ENCODE results near the gene B4GALNT1. TPM values are rescaled to one million over a fixed set of nuclear protein-coding genes. Genes with fewer than 3 reads are reported as not detected.

The B4GALNT1 gene
- total and polyA plus RNA-seq, 2 of the 13 experiments (the other 11 are each of a cell fraction or from before 2014, with no cell fraction given), result 4.5 to 5.4 TPM

- TF ChIP-seq, protein P1, sequence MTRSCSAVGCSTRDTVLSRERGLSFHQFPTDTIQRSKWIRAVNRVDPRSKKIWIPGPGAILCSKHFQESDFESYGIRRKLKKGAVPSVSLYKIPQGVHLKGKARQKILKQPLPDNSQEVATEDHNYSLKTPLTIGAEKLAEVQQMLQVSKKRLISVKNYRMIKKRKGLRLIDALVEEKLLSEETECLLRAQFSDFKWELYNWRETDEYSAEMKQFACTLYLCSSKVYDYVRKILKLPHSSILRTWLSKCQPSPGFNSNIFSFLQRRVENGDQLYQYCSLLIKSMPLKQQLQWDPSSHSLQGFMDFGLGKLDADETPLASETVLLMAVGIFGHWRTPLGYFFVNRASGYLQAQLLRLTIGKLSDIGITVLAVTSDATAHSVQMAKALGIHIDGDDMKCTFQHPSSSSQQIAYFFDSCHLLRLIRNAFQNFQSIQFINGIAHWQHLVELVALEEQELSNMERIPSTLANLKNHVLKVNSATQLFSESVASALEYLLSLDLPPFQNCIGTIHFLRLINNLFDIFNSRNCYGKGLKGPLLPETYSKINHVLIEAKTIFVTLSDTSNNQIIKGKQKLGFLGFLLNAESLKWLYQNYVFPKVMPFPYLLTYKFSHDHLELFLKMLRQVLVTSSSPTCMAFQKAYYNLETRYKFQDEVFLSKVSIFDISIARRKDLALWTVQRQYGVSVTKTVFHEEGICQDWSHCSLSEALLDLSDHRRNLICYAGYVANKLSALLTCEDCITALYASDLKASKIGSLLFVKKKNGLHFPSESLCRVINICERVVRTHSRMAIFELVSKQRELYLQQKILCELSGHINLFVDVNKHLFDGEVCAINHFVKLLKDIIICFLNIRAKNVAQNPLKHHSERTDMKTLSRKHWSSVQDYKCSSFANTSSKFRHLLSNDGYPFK (CRISPR knock-in tag; IDR thresholded peaks at IDR 0.05; ENCODE audit: borderline replicate concordance), result peak; percentile 27; the same call in 1 of the 2 replicates
- no peak for TF ChIP-seq ZNF850 (CRISPR knock-in tag; conservative IDR thresholded peaks at IDR 0.05)
- TF ChIP-seq, protein P2, sequence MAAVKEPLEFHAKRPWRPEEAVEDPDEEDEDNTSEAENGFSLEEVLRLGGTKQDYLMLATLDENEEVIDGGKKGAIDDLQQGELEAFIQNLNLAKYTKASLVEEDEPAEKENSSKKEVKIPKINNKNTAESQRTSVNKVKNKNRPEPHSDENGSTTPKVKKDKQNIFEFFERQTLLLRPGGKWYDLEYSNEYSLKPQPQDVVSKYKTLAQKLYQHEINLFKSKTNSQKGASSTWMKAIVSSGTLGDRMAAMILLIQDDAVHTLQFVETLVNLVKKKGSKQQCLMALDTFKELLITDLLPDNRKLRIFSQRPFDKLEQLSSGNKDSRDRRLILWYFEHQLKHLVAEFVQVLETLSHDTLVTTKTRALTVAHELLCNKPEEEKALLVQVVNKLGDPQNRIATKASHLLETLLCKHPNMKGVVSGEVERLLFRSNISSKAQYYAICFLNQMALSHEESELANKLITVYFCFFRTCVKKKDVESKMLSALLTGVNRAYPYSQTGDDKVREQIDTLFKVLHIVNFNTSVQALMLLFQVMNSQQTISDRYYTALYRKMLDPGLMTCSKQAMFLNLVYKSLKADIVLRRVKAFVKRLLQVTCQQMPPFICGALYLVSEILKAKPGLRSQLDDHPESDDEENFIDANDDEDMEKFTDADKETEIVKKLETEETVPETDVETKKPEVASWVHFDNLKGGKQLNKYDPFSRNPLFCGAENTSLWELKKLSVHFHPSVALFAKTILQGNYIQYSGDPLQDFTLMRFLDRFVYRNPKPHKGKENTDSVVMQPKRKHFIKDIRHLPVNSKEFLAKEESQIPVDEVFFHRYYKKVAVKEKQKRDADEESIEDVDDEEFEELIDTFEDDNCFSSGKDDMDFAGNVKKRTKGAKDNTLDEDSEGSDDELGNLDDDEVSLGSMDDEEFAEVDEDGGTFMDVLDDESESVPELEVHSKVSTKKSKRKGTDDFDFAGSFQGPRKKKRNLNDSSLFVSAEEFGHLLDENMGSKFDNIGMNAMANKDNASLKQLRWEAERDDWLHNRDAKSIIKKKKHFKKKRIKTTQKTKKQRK (IDR thresholded peaks at IDR 0.05; ENCODE audit: low read length), result no peak
- peak; percentile 69 for TF ChIP-seq SRY (CRISPR knock-in tag; IDR thresholded peaks at IDR 0.05)
- TF ChIP-seq, protein P3, sequence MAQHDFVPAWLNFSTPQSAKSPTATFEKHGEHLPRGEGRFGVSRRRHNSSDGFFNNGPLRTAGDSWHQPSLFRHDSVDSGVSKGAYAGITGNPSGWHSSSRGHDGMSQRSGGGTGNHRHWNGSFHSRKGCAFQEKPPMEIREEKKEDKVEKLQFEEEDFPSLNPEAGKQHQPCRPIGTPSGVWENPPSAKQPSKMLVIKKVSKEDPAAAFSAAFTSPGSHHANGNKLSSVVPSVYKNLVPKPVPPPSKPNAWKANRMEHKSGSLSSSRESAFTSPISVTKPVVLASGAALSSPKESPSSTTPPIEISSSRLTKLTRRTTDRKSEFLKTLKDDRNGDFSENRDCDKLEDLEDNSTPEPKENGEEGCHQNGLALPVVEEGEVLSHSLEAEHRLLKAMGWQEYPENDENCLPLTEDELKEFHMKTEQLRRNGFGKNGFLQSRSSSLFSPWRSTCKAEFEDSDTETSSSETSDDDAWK (CRISPR knock-in tag; IDR thresholded peaks at IDR 0.05), result no peak
- 0 out of 2 replicates have a peak, but pooled peaks have one; percentile 41 for TF ChIP-seq ZNF761 (CRISPR knock-in tag; conservative IDR thresholded peaks at IDR 0.05)
- TF ChIP-seq HNF1B (CRISPR knock-in tag; IDR thresholded peaks at IDR 0.05), result peak; percentile 59; the same call in 1 of the 2 replicates
- peak; percentile 90; the same call in 1 of the 2 replicates for TF ChIP-seq ZNF800 (CRISPR knock-in tag; IDR thresholded peaks at IDR 0.05)
- TF ChIP-seq RBM22 (optimal IDR thresholded peaks at IDR 0.05; ENCODE audit: low read length), result no peak
- TF ChIP-seq ZSCAN12 (CRISPR knock-in tag; IDR thresholded peaks at IDR 0.05), result peak; percentile 22; the same call in 1 of the 2 replicates
- TF ChIP-seq FLYWCH1 (CRISPR knock-in tag; IDR thresholded peaks at IDR 0.05), result no peak
- TF ChIP-seq SP5 (CRISPR knock-in tag; IDR thresholded peaks at IDR 0.05; ENCODE audit: borderline replicate concordance, low read depth), result no peak
- TF ChIP-seq ZNF691 (CRISPR knock-in tag; IDR thresholded peaks at IDR 0.05; ENCODE audit: borderline replicate concordance, low read depth), result peak; percentile 88; the same call in 1 of the 2 replicates
Observed at GRCh38 chr12:57632958-57633840, at the start of gene B4GALNT1 (continued).
